PC-3 (cell line): ENCODE results near the gene ZER1. TPM values are rescaled to one million over a fixed set of nuclear protein-coding genes. Genes with fewer than 3 reads are reported as not detected.

Experiments
- ATAC-seq: fragments of 200-7000 bp; cut with Tn5 transposase; 2 replicates; pipeline ENCODE4 v1.9.1; 2020; ENCODE audit warnings: mild to moderate bottlenecking, moderate library complexity
- BruUV-seq: library from RNA; stranded (reverse); fragments of 400-500 nt; replicated peaks from 2 replicates; lab custom pipeline; 2021; lab: Mats Ljungman, UMichigan
- CTCF ChIA-PET: fragments of 300-600 bp; sonication (Branson Sonifier 250); formaldehyde crosslinking; loops from one replicate; lab custom pipeline; 2022; ENCODE audit warnings: antibody characterized with exemption; lab: Charles Lee
- POLR2A ChIA-PET: fragments of 300-600 bp; sonication (Branson Sonifier 250); formaldehyde crosslinking; loops from one replicate; lab custom pipeline; 2022; ENCODE audit warnings: antibody characterized with exemption; ENCODE audit not compliant: unreplicated experiment; lab: Charles Lee
- DNase-seq: peaks from one replicate; pipeline ENCODE4 v3.0.0-alpha.2; 2015
- H2AFZ ChIP-seq: fragments of 300-600 bp; sonication (generic); 2 replicates; pipeline ENCODE4 v1.6.0; 2016; ENCODE audit warnings: antibody characterized with exemption, low read length
- H3F3A ChIP-seq: fragments of 300-600 bp; sonication (generic); one replicate; pipeline ENCODE4 v1.6.0; 2017; ENCODE audit warnings: antibody characterized with exemption, low read length, control low read depth, mild to moderate bottlenecking; ENCODE audit not compliant: unreplicated experiment
- H3K27ac ChIP-seq: fragments of 300-600 bp; sonication (generic); 2 replicates; pipeline ENCODE4 v1.5.1; 2016; ENCODE audit warnings: mild to moderate bottlenecking, low read length
- H3K27me3 ChIP-seq: fragments of 300-600 bp; sonication (generic); 2 replicates; pipeline ENCODE4 v1.6.1; 2016; ENCODE audit warnings: low read length, mixed read lengths
- H3K36me3 ChIP-seq: fragments of 300-600 bp; sonication (generic); 2 replicates; pipeline ENCODE4 v1.6.1; 2016; ENCODE audit warnings: low read depth, mixed run types, low read length, mixed read lengths
- H3K4me1 ChIP-seq: fragments of 300-600 bp; sonication (generic); 2 replicates; pipeline ENCODE4 v1.5.1; 2016; ENCODE audit warnings: low read length; ENCODE audit not compliant: insufficient read depth
- H3K4me2 ChIP-seq: fragments of 300-600 bp; sonication (generic); 2 replicates; pipeline ENCODE4 v1.6.0; 2016; ENCODE audit warnings: low read length
- H3K4me3 ChIP-seq: fragments of 300-600 bp; sonication (generic); 2 replicates; pipeline ENCODE4 v1.5.1; 2016; ENCODE audit warnings: mild to moderate bottlenecking, low read length, mixed read lengths
- H3K79me2 ChIP-seq: fragments of 300-600 bp; sonication (generic); 2 replicates; pipeline ENCODE4 v1.6.1; 2017; ENCODE audit warnings: low read length, mixed read lengths
- H3K9ac ChIP-seq: fragments of 300-600 bp; sonication (generic); 2 replicates; pipeline ENCODE4 v1.6.0; 2016; ENCODE audit warnings: mild to moderate bottlenecking, low read length
- H3K9me2 ChIP-seq: fragments of 300-600 bp; sonication (generic); replicated peaks from 2 replicates; pipeline ENCODE4 v1.6.1; 2016; ENCODE audit warnings: mixed run types, low read length, mixed read lengths
- H3K9me3 ChIP-seq: fragments of 300-600 bp; sonication (generic); 2 replicates; pipeline ENCODE4 v1.6.1; 2016; ENCODE audit warnings: low read length, mixed read lengths
- H4K20me1 ChIP-seq: fragments of 300-600 bp; sonication (generic); 2 replicates; pipeline ENCODE4 v1.6.1; 2016; ENCODE audit warnings: low read length, mixed read lengths
- EZH2 ChIP-seq: fragments of 300-600 bp; sonication (generic); IDR thresholded peaks from one replicate; pipeline ENCODE4 v1.6.1; 2017; ENCODE audit warnings: antibody characterized with exemption, mild to moderate bottlenecking, low read length; ENCODE audit not compliant: unreplicated experiment
- EZH2phosphoT487 ChIP-seq: fragments of 300-600 bp; sonication (generic); IDR thresholded peaks from 2 replicates; pipeline ENCODE4 v1.6.1; 2018; ENCODE audit warnings: mild to moderate bottlenecking, antibody characterized with exemption, low read length, borderline replicate concordance
- intact Hi-C: fragments of 100-400 bp; cut with micrococcal nuclease; formaldehyde crosslinking; loops from 2 replicates; pipeline ENCODE4 v1.9.0; 2023
- total RNA-seq: library from RNA; depleted of rRNA; stranded (reverse); fragments of >200 nt; gene quantifications from 2 replicates; pipeline ENCODE4 v1.2.3, GENCODE V29; 2014
- TF ChIP-seq, protein P1 (sequence below): fragments of 300-600 bp; sonication (generic); conservative IDR thresholded peaks from 2 replicates; pipeline ENCODE4 v1.5.1; 2017; ENCODE audit warnings: antibody characterized with exemption, low read depth, mild to moderate bottlenecking, low read length

The ZER1 gene
- total RNA-seq, 1 experiment from 2014 or later, result 20.6 TPM

DNA sequence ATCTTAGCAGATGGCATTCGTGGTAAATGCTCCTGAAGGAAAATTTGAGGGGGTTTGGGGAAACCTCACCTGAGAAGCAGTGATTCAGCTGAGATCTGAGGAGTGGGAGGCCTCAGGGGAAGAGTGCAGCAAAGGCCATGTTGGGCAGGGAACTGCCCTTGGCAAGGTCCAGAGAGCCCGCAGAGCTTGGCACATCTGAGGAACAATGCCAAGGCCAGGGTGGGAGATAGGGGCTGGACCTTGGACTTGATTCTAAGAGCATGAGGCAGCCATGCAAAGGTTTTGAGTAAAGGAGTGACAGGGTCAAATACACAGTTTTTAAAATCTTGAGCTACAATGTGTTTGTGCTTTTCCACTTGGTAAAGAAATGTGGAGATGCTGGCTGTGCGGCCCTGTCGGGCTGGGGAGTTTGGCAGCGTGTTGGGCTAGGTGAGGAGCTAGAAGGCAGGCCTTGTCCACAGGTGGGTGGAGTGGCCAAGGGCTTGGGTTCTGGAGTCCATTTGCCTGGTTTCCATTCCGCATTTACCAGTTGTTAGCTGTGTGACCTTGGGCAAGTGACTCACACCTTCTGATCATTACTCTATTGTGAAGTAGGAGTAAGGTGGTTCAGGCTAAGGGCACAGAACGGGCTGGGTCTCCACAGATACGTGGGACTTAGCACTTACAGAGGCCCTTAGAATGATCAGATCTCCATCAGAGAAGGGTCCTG, 21.4 kb upstream of the ZER1 start:
- Histone ChIP-seq H3K4me3 (no peak overlapping the region), H3K27me3 (no peaks in the 10 kb centered on the region), H2AFZ (no peak overlapping the region), H3K79me2 (peaks cover 7% of the 10 kb centered on the region), H3K36me3 (no peaks in the 10 kb centered on the region; the same call in 1 of the 2 replicates), H3K4me2 (no peak overlapping the region), H3K9me2 (no peaks in the 10 kb centered on the region), H3K9me3 (no peaks in the 10 kb centered on the region), H3K27ac (no peak overlapping the region), H3K4me1 (peaks cover 3% of the 10 kb centered on the region; the same call in 1 of the 2 replicates), H3K9ac (no peak overlapping the region), H4K20me1 (no peaks in the 10 kb centered on the region), H3F3A (no peaks in the 10 kb centered on the region)
- intact Hi-C loops, result no loop called here
- ATAC-seq (no peak), DNase-seq (no peak)
- BruUV-seq, result no TSS peak
- CTCF ChIA-PET, result no interaction called here
- no peak for TF ChIP-seq EZH2
- TF ChIP-seq, protein P1, sequence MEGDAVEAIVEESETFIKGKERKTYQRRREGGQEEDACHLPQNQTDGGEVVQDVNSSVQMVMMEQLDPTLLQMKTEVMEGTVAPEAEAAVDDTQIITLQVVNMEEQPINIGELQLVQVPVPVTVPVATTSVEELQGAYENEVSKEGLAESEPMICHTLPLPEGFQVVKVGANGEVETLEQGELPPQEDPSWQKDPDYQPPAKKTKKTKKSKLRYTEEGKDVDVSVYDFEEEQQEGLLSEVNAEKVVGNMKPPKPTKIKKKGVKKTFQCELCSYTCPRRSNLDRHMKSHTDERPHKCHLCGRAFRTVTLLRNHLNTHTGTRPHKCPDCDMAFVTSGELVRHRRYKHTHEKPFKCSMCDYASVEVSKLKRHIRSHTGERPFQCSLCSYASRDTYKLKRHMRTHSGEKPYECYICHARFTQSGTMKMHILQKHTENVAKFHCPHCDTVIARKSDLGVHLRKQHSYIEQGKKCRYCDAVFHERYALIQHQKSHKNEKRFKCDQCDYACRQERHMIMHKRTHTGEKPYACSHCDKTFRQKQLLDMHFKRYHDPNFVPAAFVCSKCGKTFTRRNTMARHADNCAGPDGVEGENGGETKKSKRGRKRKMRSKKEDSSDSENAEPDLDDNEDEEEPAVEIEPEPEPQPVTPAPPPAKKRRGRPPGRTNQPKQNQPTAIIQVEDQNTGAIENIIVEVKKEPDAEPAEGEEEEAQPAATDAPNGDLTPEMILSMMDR, result no peak
- no peak for TF ChIP-seq EZH2phosphoT487
- POLR2A ChIA-PET, result no interaction called here

DNA sequence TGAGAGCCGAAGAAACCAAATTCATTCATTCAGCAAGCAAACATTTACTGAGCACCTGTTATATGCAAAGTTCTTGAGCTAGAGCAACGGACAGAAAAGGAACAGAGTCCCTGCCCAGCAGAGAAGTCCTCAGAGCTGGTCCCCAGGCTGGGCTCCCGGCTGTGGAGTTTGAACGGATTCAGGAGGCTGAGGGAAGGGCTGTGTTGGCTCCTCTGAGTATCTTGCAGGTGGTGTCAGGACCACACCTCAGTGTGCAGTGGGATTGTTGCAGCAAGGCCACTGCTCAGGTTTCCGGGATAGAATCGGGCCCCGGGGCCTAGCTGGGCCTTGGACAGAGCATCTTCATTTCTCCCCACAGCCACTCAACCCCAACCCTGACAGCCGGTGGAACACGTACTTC, 20.4 kb upstream of the ZER1 start:
- ATAC-seq, result no peak
- no peak overlapping the region for H2AFZ ChIP-seq
- peaks cover 6% of the 10 kb centered on the region; the same call in 1 of the 2 replicates for H3K4me1 ChIP-seq
- no peaks in the 10 kb centered on the region for H3K9me3 ChIP-seq
- no peaks in the 10 kb centered on the region; the same call in 1 of the 2 replicates for H3K36me3 ChIP-seq
- no peaks in the 10 kb centered on the region for H3F3A ChIP-seq
- H4K20me1 ChIP-seq, result no peaks in the 10 kb centered on the region
- no peak overlapping the region for H3K9ac ChIP-seq
- TF ChIP-seq, protein P1, result no peak
- TF ChIP-seq EZH2phosphoT487, result no peak
- TF ChIP-seq EZH2, result no peak
- H3K27me3 ChIP-seq, result no peaks in the 10 kb centered on the region
- peaks cover 17% of the 10 kb centered on the region for H3K79me2 ChIP-seq
- ChIA-PET CTCF (interaction anchor here (0.6 kb wide), 1 partner anchor 26 kb away, joined by 3 read pairs; no protein-coding TSS in a partner anchor), POLR2A (no interaction called here)
- no peaks in the 10 kb centered on the region for H3K9me2 ChIP-seq
- no peak for DNase-seq
- H3K27ac ChIP-seq, result no peak overlapping the region
- intact Hi-C loops, result no loop called here
- BruUV-seq, result no TSS peak
- H3K4me2 ChIP-seq, result no peak overlapping the region
- no peak overlapping the region for H3K4me3 ChIP-seq

DNA sequence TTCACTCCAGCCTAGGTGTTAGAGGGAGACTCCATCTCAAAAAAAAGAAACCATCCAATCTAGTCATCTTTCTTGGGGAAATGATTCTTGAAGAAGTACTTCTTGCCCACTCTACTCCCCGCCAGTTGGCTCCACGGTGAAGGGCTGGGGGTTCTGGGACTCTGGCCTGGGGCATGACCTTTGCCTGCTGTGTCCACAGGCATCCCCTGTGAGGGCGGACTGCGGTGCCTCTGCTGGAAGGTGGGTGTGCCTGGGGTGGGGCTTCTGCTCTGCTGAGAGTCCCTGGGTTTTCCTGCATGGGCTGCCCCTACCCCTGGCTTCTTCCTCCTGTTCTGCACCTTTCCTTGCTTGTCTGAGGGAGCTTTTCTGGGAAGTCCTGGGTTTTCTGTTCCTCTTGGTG, 18.8 kb upstream of the ZER1 start:
- intact Hi-C loops, result no loop called here
- BruUV-seq, result no TSS peak

More for the DNA sequence above, 18.8 kb upstream of the ZER1 start:
- H3K27me3 ChIP-seq, result no peaks in the 10 kb centered on the region
- POLR2A ChIA-PET, result no interaction called here
- no peaks in the 10 kb centered on the region for H4K20me1 ChIP-seq
- no peak for ATAC-seq
- H3K9ac ChIP-seq, result no peak overlapping the region
- TF ChIP-seq EZH2, result no peak
- TF ChIP-seq EZH2phosphoT487, result no peak
- TF ChIP-seq, protein P1, result no peak
- H3K9me3 ChIP-seq, result no peaks in the 10 kb centered on the region
- no peaks in the 10 kb centered on the region for H3F3A ChIP-seq
- peaks cover 18% of the 10 kb centered on the region for H3K79me2 ChIP-seq
- H3K4me2 ChIP-seq, result no peak overlapping the region
- H3K27ac ChIP-seq, result no peak overlapping the region
- H3K36me3 ChIP-seq, result no peaks in the 10 kb centered on the region; the same call in 1 of the 2 replicates
- CTCF ChIA-PET, result no interaction called here
- H3K4me3 ChIP-seq, result no peak overlapping the region
- no peaks in the 10 kb centered on the region for H3K9me2 ChIP-seq
- peaks cover 11% of the 10 kb centered on the region for H3K4me1 ChIP-seq
- DNase-seq, result no peak
- no peak overlapping the region for H2AFZ ChIP-seq
